Activated CD8-positive, alpha-beta T cell treated with anti-CD3 and anti-CD28 coated beads, Interleukin-2, amount 10 ng/mL, durations not matched to agents 7 days and 5 days (primary cell): Measurements from ENCODE around the gene ITGA5. TPM values are rescaled to one million over a fixed set of nuclear protein-coding genes. Genes with fewer than 3 reads are reported as not detected.

Source experiments
- ATAC-seq: fragments of 150-1000 bp; cut with Tn5 transposase; one replicate; pipeline ENCODE4 v1.10.0; 2021; ENCODE audit warnings: moderate library complexity
- CTCF ChIA-PET: fragments of 350-600 bp; sonication (Branson Sonifier 250); formaldehyde crosslinking; loops from one replicate; lab custom pipeline; 2021; ENCODE audit warnings: antibody characterized with exemption; lab: Charles Lee
- POLR2A ChIA-PET: fragments of 350-600 bp; sonication (Branson Sonifier 250); formaldehyde crosslinking; loops from one replicate; lab custom pipeline; 2021; ENCODE audit warnings: antibody characterized with exemption; lab: Charles Lee
- DNase-seq: peaks from one replicate; pipeline ENCODE4 v3.0.0-alpha.2; 2020
- H3K27ac Mint-ChIP-seq: one replicate; pipeline ENCODE4 v1.8.0; 2021; ENCODE audit warnings: mild to moderate bottlenecking, mixed read lengths
- H3K27me3 Mint-ChIP-seq: one replicate; pipeline ENCODE4 v1.8.0; 2021; ENCODE audit warnings: low read depth, mixed read lengths
- H3K36me3 Mint-ChIP-seq: one replicate; pipeline ENCODE4 v1.8.0; 2021; ENCODE audit warnings: low read depth, mixed read lengths
- H3K4me1 Mint-ChIP-seq: one replicate; pipeline ENCODE4 v1.8.0; 2021; ENCODE audit warnings: low read depth, mixed read lengths
- H3K4me3 Mint-ChIP-seq: one replicate; pipeline ENCODE4 v1.8.0; 2021; ENCODE audit warnings: mild to moderate bottlenecking, mixed read lengths
- H3K9me3 Mint-ChIP-seq: one replicate; pipeline ENCODE4 v1.8.0; 2022; ENCODE audit warnings: mixed read lengths; ENCODE audit not compliant: insufficient read depth
- total RNA-seq, 2 experiments: library from RNA; stranded (reverse); gene quantifications; one replicate each; pipeline ENCODE4 v1.2.3, GENCODE V29; 2021

Gene ITGA5
- total RNA-seq, 2 experiments from 2014 or later, result 65.0 to 69.1 TPM

DNA sequence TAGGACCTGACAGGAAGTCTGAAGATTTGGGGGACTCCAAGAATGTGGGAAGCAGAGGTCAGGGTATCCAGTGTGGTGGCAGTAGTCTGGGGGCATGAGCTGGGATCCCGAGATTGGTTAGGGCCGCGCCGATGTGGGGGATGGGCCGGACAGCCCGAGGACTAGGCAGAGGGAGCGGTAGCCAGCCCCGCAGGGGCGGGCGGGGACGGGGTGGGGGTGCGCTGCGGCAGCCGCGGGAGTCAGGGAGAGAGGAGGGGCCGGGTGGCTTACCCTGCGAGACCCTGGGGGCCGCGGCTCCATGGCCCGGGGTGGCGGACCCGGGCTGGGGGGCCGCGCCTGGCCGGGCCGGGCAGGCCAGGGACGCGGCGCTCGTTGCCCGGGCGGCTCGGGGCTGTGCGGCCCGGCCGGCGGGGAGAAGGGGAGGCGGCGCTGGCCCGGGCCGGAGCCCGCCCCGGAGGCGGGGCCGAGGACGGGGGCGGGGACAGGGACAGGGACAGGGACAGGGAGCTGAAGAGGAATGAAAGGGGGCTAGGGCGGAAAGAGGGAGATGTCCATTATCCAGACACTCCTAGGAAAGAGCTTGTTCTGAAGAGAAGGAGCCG lies 40.2 kb downstream of the ITGA5 start:
- no peaks in the 10 kb centered on the region for H3K27me3 Mint-ChIP-seq
- DNase-seq, result no peak
- no peaks in the 10 kb centered on the region for H3K9me3 Mint-ChIP-seq
- no peak overlapping the region for H3K27ac Mint-ChIP-seq
- H3K4me1 Mint-ChIP-seq, result peaks cover 12% of the 10 kb centered on the region
- ChIA-PET CTCF (interaction anchor here (0.6 to 6.4 kb wide), 61 partner anchors 8 to 614 kb away, joined by 3 to 75 read pairs (median 5); partner anchors contain the start of genes CBX5, COPZ1, HNRNPA1 and ITGA5), POLR2A (interaction anchor here (1.0 to 1.6 kb wide), 4 partner anchors 17 to 98 kb away, joined by 3 to 6 read pairs (median 3); partner anchors contain the start of gene HNRNPA1)
- H3K36me3 Mint-ChIP-seq, result no peaks in the 10 kb centered on the region
- H3K4me3 Mint-ChIP-seq, result peak overlapping the region; percentile 43
- ATAC-seq, result peak; percentile 55

DNA sequence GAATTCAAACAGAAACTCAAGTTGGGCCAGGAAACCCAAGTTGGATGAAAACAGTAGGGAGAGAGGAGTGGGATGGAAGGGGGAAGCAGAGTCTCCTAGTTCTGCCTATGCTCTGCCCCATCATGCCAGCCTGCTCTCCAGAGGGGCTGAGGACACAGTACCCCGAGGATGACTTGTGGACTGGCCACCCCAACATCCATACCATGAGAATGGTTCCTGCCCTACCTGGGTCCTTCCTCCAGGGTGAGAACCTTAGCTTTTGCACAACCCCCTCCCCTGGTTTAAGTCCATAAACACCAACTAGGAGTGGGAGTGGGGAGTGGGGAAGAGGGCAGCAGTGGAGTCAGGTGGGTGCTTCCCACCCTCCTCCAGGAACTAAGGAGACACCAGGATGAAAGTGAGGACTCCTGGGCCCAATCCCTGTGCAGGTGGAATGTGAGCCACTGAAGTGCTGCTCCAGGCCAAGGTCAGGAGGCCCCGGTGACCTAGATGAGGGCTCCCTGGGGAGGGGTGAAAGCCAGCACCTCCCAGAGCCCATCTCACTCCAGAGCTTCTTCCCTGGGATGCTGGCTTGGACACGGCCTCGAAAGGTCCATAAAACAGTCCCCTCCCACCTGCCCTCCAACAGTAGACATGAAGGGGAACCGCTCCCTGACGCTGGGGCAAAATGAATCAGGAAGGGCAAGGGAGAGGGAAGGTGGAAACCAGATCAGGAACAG lies 41.1 kb downstream of the ITGA5 start:
- Mint-ChIP-seq H3K27me3 (no peaks in the 10 kb centered on the region), H3K4me1 (peaks cover 15% of the 10 kb centered on the region), H3K27ac (no peak overlapping the region), H3K36me3 (no peaks in the 10 kb centered on the region), H3K9me3 (no peaks in the 10 kb centered on the region), H3K4me3 (no peak overlapping the region)
- DNase-seq, result no peak
- POLR2A ChIA-PET, result interaction anchor here (1.4 to 1.5 kb wide), 2 partner anchors 92 to 97 kb away, joined by 3 to 6 read pairs; partner anchors contain the start of gene HNRNPA1
- CTCF ChIA-PET, result interaction anchor here (0.9 to 6.4 kb wide), 10 partner anchors 9 to 163 kb away, joined by 3 to 75 read pairs (median 15); no protein-coding TSS in a partner anchor
- ATAC-seq, result no peak

- Mint-ChIP-seq H3K4me3 (no peak overlapping the region), H3K27me3 (no peaks in the 10 kb centered on the region), H3K27ac (no peak overlapping the region), H3K4me1 (peaks cover 24% of the 10 kb centered on the region), H3K36me3 (no peaks in the 10 kb centered on the region), H3K9me3 (no peaks in the 10 kb centered on the region)
- CTCF ChIA-PET, result interaction anchor here (0.8 to 1.4 kb wide), 2 partner anchors 41 to 125 kb away, joined by 3 to 4 read pairs; no protein-coding TSS in a partner anchor
- ATAC-seq (no peak), DNase-seq (no peak)
- POLR2A ChIA-PET, result no interaction called here
Measured at GRCh38 chr12:54377007-54377406, 42.1 kb downstream of the ITGA5 start.

DNA sequence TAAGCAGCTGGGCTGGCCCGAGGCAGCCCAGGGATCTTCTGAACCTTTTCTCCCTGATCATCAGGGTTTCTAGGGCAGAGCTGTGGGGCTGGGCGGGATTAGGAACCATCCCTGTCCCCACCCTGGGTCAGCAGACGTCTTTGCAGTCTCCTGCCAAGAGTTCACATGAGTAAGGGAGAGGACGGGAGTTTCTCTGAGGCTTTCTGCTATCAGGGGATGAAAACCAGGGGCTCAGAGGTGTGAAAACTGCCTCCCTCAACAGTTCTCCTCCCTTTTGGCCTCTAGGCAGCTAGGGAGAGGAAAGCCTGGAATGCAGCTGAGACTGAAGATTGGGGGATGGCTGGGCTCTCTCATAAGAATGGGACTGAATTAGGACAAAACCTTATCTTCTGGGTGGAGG lies 42.5 kb downstream of the ITGA5 start:
- ChIA-PET CTCF (interaction anchor here (0.8 to 1.4 kb wide), 2 partner anchors 40 to 125 kb away, joined by 3 to 4 read pairs; no protein-coding TSS in a partner anchor), POLR2A (no interaction called here)
- H3K4me3 Mint-ChIP-seq, result no peak overlapping the region
- H3K9me3 Mint-ChIP-seq, result no peaks in the 10 kb centered on the region
- peaks cover 28% of the 10 kb centered on the region for H3K4me1 Mint-ChIP-seq
- no peak overlapping the region for H3K27ac Mint-ChIP-seq
- DNase-seq (no peak), ATAC-seq (no peak)
- H3K27me3 Mint-ChIP-seq, result no peaks in the 10 kb centered on the region
- no peaks in the 10 kb centered on the region for H3K36me3 Mint-ChIP-seq

DNA sequence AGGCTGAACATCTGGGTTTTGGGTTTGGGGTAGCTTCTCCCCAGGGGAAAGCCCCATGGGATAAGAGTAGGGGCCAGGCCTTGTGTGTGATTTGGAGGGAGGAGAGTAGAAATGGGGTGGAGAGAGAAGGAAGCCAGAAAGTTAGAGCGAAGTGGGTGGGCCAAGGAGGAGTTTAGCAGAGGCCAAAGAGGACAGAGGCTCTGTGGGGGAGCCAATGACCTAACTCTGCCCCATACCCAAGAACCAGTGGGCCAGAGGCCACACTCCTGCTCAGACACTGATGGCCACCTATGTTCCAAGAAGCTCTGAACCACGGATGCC lies 43.8 kb downstream of the ITGA5 start:
- Mint-ChIP-seq H3K4me3 (no peak overlapping the region), H3K27ac (no peak overlapping the region)

GRCh38 chr12:54374562-54375258 lies 44.4 kb downstream of the ITGA5 start:
- Mint-ChIP-seq H3K27me3 (no peaks in the 10 kb centered on the region), H3K36me3 (no peaks in the 10 kb centered on the region), H3K4me3 (no peak overlapping the region), H3K9me3 (no peaks in the 10 kb centered on the region), H3K4me1 (peaks cover 30% of the 10 kb centered on the region), H3K27ac (no peak overlapping the region)
- ATAC-seq, result no peak
- ChIA-PET CTCF (interaction anchor here (0.9 to 1.6 kb wide), 5 partner anchors 25 to 160 kb away, joined by 3 to 5 read pairs (median 3); partner anchors contain the start of gene COPZ1), POLR2A (no interaction called here)
- no peak for DNase-seq

More for the DNA sequence above, 43.8 kb downstream of the ITGA5 start:
- Mint-ChIP-seq H3K27me3 (no peaks in the 10 kb centered on the region), H3K9me3 (no peaks in the 10 kb centered on the region), H3K4me1 (peaks cover 31% of the 10 kb centered on the region), H3K36me3 (no peaks in the 10 kb centered on the region)
- no peak for DNase-seq
- CTCF ChIA-PET, result interaction anchor here (0.9 to 1.6 kb wide), 4 partner anchors 24 to 161 kb away, joined by 3 to 5 read pairs (median 3); partner anchors contain the start of gene COPZ1
- POLR2A ChIA-PET, result no interaction called here
- ATAC-seq, result no peak

DNA sequence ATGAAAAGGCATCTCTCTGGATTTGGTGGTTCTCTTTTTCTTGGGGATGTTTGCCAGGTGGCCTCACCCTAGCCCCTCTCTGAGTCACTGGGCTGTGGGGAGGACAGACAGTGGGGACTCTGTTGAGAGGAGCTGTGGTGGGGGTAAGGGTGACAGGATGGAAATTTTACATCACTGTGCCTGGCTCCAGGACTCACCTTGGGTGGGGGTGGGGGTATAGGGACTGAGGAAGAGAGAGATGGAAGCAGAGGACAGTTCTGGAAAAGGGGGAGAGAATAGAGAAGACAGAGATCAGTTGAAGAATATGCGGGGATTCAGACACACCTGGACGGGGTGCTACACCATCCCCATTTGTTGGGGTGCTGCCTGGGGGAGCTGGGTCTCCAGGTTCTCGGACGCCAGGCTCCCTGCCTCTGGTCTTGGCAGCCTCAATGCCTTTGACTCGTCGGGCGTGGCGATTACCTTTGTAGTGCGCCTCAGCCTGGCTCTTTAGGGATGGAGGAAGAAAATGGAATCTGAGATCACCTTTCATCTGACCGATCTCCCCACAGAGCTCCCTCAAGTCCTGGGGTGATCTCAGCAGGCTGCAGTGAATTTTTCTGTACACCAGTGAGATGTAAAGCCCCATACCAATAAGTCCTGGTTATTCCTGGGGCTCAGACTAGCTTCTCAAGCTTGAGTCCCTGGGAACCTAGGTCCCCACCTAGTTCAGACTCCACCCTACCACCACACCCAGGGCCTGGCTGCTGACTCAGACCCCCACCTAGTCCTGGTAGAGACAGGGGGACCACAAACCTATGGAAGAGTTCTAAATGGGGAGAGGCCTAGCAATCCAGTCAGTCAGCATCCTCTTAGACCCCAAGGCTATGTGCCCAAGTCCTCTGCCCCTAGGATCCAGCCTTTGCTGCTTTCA lies 45.2 kb downstream of the ITGA5 start:
- Mint-ChIP-seq H3K27me3 (no peaks in the 10 kb centered on the region), H3K4me3 (no peak overlapping the region), H3K27ac (peak overlapping the region; percentile 26), H3K4me1 (peaks cover 31% of the 10 kb centered on the region), H3K9me3 (no peaks in the 10 kb centered on the region), H3K36me3 (no peaks in the 10 kb centered on the region)
- ChIA-PET POLR2A (no interaction called here), CTCF (interaction anchor here (1.1 kb wide), 1 partner anchor 79 kb away, joined by 4 read pairs; no protein-coding TSS in a partner anchor)
- ATAC-seq (no peak), DNase-seq (no peak)

- Mint-ChIP-seq H3K27ac (peak overlapping the region; percentile 68), H3K4me1 (peaks cover 40% of the 10 kb centered on the region), H3K4me3 (no peak overlapping the region), H3K27me3 (no peaks in the 10 kb centered on the region), H3K9me3 (no peaks in the 10 kb centered on the region), H3K36me3 (no peaks in the 10 kb centered on the region)
- ChIA-PET CTCF (interaction anchor here (0.9 to 2.2 kb wide), 13 partner anchors 8 to 158 kb away, joined by 3 to 9 read pairs (median 5); partner anchors contain the start of gene COPZ1), POLR2A (no interaction called here)
- DNase-seq (no peak), ATAC-seq (no peak)
Measured at GRCh38 chr12:54372113-54372806, 46.8 kb downstream of the ITGA5 start.

GRCh38 chr12:54371328-54372112 lies 47.5 kb downstream of the ITGA5 start:
- Mint-ChIP-seq H3K27ac (peak overlapping the region; percentile 33), H3K4me1 (peaks cover 40% of the 10 kb centered on the region), H3K4me3 (no peak overlapping the region), H3K36me3 (no peaks in the 10 kb centered on the region), H3K9me3 (no peaks in the 10 kb centered on the region), H3K27me3 (peaks cover 4% of the 10 kb centered on the region)
- DNase-seq, result no peak
- ChIA-PET POLR2A (no interaction called here), CTCF (interaction anchor here (0.8 to 2.2 kb wide), 18 partner anchors 8 to 164 kb away, joined by 3 to 9 read pairs (median 4); no protein-coding TSS in a partner anchor)
- ATAC-seq, result no peak
